ENCODE measurements around the gene APBA2.

DNA sequence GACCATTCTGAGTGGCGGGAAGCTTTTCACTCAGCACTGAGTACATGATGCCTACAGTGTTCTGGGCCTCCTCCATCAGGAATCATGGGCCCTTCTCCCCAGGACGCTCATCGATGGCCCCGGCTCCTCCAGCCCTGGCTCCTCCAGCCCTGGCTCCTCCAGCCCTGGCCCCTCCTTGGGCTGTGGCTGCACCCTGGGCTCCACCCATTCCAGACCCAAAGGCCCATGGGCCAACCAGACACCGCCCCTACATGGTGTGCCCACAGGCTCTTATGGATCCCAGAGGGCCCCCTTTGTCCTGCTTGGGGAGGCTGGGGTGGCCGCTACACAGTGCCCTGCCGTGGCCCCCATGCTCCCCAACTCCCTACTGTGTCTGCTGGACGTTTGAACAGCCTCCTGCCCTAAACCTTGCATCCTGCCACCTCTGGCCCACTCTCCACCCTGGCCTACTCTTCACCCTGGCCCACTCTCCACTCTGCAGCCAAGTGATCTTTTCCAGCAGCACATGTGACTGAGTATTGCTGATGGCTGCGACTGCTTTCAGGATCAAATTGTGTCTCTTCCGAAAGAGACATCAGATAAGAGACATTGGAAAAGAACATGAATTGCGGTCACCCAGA lies 57.9 kb downstream of the APBA2 start:
- TF ChIP-seq, protein P1, sequence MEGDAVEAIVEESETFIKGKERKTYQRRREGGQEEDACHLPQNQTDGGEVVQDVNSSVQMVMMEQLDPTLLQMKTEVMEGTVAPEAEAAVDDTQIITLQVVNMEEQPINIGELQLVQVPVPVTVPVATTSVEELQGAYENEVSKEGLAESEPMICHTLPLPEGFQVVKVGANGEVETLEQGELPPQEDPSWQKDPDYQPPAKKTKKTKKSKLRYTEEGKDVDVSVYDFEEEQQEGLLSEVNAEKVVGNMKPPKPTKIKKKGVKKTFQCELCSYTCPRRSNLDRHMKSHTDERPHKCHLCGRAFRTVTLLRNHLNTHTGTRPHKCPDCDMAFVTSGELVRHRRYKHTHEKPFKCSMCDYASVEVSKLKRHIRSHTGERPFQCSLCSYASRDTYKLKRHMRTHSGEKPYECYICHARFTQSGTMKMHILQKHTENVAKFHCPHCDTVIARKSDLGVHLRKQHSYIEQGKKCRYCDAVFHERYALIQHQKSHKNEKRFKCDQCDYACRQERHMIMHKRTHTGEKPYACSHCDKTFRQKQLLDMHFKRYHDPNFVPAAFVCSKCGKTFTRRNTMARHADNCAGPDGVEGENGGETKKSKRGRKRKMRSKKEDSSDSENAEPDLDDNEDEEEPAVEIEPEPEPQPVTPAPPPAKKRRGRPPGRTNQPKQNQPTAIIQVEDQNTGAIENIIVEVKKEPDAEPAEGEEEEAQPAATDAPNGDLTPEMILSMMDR (conservative IDR thresholded peaks at IDR 0.05), result no peak
- no peak for TF ChIP-seq ZFX (IDR thresholded peaks at IDR 0.05)

Measured in C4-2B (cell line).